T-helper 2 cell (primary cell): Measurements from ENCODE around the gene DRAM2.
A peak's percentile ranks its signal among the peaks of the same experiment; 100 is the strongest.
"Not testable (repeated sequence)": the region's sequence is repeated elsewhere in the genome, so short reads cannot be mapped to it uniquely, and the experiment has no call there.

ENCODE experiments used
- DNase-seq, 5 experiments: peaks; one replicate each; pipeline versions ENCODE4 v3.0.0 to v3.0.0-alpha.2; 2012 to 2022

Gene DRAM2

GRCh38 chr1:111141245-111142220, 1.6 kb upstream of the DRAM2 start:
- no peak for DNase-seq

- DNase-seq: no peak
Measured at GRCh38 chr1:111140680-111140967, 731 bp upstream of the DRAM2 start.

- peak in 2 of 5 experiments; percentile 51 to 64 for DNase-seq
Measured at GRCh38 chr1:111139324-111139955, 453 bp downstream of the DRAM2 start.

- DNase-seq: no peak
Measured at GRCh38 chr1:111133866-111134265, 6.0 kb downstream of the DRAM2 start.

GRCh38 chr1:111131693-111132092, 8.2 kb downstream of the DRAM2 start:
- DNase-seq: no peak

DNA sequence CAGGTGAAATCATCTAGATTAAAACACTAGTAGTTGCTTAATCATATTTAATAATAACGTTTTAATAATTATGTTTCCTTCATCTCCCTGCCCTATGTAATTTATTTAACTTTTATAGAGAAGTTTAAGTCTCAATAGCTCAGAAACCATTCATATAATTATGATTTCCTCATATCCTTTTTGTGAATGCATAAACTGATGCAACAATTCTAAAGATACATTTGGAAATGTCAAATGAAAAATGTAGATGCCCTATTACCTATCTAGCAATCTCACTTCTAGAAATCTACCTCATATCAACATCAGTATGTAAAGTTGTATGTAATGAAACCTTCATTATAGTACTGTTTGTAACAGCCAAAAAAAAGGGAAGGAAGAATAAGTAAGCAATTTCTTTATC, 10.5 kb downstream of the DRAM2 start:
- no peak for DNase-seq

DNA sequence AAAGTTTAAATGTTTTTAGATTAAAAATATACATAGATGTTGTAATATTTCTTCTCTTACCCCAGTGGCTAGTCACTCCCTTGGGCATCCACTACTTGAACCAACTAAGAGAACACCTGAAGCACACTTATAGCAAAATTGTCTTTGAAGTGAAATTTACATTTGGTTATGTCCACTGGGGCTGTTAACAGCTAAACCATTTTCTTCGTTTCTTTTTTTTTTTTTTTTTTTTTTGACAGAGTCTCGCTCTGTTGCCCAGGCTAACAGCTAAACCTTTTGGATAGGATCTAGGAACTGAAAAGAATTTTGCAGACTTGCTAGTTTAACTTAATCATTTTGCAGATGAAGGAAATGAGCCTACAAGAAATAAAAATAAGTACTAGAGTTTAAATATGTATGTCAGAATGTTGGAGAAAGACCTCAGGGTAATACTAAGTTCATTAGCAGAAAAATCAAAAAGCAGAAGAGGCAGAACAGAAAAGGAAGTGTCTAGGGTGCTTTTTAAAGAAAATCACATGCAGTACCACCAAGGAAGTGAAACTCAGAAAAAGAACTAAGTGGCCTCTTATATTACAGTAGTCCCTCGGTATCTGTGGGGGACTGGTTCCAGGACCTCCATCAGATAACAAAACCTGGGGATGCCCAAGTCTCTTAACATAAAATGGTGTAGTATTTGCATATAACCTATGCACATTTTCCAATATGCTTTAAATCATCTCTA, 11.8 kb downstream of the DRAM2 start:
- DNase-seq: peak in 1 of 5 experiments; percentile 28

GRCh38 chr1:111126354-111126753, 13.5 kb downstream of the DRAM2 start:
- DNase-seq: no peak

- DNase-seq: no peak
Measured at GRCh38 chr1:111116496-111116895, 23.4 kb downstream of the DRAM2 start.

- no peak for DNase-seq
Measured at GRCh38 chr1:111110197-111110899, 29.5 kb downstream of the DRAM2 start.

- DNase-seq: no peak
Measured at GRCh38 chr1:111104981-111105380, 34.9 kb downstream of the DRAM2 start.

- no peak for DNase-seq
Measured at GRCh38 chr1:111101854-111102642, 37.8 kb downstream of the DRAM2 start.

DNA sequence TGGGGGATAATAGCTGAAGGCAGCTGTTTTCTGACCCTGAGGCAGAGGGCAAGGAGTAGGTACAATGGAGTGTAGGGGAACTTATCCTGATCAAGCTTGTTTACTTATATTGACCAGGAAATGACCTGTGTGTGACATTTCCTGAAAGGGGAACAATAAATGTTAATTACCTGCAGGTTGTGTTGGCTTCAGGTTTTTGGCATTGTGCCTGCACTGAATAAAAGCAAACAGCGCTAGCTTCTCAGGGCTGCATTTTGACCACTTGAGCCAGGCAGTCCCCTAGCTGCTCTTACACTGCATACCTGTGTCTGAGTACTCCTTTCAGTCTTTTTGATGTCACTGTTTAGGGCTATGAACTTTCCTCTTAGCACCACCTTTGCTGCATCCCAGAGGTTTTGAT, 40.6 kb downstream of the DRAM2 start:
- DNase-seq: peak in 1 of 5 experiments; percentile 2

DNA sequence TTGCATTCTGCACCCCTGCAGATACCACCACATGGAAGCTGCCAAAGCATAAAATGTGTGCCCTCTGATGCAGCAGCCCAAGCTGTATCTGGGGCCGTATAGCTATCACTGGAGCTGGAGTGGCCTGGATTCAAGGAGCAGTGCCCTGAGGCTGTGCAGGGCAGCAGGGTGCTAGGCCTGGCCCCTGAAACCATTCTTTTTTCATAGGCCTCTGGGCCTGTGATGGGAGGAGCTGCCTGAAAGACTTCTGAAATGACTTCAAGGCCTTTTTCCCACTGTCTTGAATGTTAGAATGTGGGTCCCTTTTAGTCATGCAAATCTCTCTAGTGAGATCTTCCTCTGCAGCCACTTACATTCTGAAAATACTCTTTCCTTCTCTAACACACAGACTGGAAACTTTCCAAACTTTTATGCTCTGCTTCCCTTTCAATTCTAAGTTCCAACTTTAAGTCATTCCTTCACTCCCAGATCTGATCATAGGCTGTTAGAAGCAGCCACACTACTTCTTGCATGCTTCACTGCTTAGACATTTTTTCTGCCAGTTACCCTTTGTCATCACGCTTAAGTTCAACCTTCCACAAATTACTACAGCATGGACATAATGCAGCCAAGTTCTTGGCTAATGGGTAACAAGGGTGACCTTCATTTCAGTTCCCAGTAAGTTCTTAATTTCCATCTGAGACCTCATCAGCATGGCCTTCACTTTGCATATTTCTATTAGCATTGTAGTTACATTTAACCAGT, 42.4 kb downstream of the DRAM2 start:
- DNase-seq: no peak

DNA sequence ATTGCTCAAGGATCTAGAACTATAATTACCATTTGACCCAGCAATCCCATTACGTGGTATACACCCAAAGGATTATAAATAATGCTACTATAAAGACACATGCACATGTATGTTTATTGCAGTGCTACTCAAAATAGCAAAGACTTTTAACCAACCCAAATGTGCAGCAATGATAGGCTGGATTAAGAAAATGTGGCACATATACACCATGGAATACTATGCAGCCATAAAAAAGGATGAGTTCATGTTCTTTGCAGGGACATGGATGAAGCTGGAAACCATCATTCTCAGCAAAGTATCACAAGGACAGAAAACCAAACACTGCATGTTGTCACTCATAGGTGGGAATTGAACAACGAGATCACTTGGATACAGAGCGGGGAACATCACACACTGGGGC, 44.5 kb downstream of the DRAM2 start:
- DNase-seq: not testable (repeated sequence)

GRCh38 chr1:111089638-111090037, 50.3 kb downstream of the DRAM2 start:
- DNase-seq: no peak

DNA sequence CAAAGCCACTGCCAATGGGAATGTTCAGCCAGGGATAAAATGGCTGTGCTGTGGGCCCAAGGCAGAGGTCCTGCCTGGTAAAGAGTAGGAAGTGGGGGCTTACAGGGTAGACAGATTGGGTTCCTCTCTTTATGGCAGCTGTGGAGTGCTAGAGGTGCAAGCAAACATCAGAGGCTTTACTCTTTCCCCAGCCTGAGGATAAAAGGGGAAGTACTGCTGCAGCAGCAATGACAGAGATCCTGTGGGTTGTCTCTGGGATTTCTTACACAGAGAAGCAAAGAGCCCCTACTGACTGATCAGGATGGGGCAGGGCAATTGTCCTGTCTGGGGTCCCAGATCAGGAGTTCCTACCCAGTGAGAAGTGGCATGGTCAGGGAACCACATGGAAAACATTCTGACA, 54.2 kb downstream of the DRAM2 start:
- no peak for DNase-seq

DNA sequence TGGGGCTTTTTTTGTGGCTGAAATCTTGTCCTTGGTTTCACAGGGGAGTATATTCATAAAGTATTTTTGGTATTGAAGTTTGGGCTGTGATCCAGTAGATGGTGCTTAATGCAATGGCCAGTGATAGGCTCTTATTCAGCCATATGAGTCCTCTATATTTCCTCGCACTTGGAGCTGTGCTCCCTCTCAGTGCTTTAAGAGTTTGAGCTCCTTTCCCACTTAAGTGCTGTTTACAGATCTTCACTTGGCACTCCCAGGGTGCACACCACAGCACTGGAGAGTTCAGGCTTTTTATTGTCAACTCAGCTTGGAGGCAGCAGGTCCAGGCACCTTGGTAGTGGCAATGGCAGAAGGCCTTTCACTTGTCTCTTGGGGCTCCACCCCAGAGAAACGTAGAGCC, 54.9 kb downstream of the DRAM2 start:
- DNase-seq: no peak

DNA sequence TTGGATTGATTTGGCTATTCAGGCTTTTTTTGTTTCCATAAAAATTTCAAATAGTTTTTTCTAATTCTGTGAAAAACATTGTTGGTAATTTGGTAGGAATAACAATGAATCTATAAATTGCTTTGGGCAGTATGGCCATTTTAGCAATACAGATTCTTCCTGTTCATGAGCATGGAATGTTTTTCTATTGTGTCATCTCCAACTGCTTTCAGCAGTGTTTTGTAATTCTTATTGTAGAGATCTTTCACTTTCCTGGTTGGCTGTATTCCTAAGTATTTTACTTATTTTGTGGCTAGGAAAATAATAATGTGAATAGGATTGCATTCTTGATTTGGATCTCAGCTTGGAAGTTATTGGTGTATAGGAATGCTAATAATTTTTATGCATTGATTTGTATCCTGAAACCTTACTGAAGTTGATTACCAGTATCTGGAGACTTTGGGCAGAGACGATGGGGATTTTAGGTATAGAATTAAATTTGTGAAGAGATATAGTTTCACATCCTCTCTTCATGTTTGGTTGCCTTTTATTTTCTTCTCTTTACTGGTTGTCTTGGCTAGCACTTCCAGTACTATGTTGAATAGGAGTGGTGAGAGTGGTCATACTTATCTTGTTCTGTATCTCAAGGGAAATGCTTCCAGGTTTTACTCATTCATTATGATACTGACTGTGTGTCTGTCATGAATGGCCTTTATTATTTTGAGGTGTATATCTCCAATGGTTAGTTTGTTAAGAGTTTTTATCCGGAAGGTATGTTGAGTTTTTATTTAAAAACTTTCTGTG, 57.3 kb downstream of the DRAM2 start:
- no peak for DNase-seq

GRCh38 chr1:111079329-111079728, 60.6 kb downstream of the DRAM2 start:
- not testable (repeated sequence) for DNase-seq
